HepG2 (cell line): ENCODE results near the gene ZNF548. TPM values are rescaled to one million over a fixed set of nuclear protein-coding genes. Genes with fewer than 3 reads are reported as not detected.

ENCODE experiments used
- CREM ChIP-seq, 2 experiments: sonication (generic) in 1 of 2; formaldehyde crosslinking in 1 of 2; IDR thresholded peaks; 2 replicates each; pipeline versions ENCODE4 v1.4.0 to v1.6.1; 2016 to 2020; ENCODE audit warnings: antibody characterized with exemption in 1 of 2, mild to moderate bottlenecking in 1 of 2, missing genetic modification reagents in 1 of 2
- ELF3 ChIP-seq: IDR thresholded peaks from 2 replicates; pipeline ENCODE4 v1.6.1; 2016; ENCODE audit warnings: missing genetic modification reagents, missing compliant biosample characterization
- FOXK2 ChIP-seq: fragments of 450-650 bp; IDR thresholded peaks from 2 replicates; pipeline ENCODE4 v1.6.1; 2016
- GLMP ChIP-seq: sonication (generic); formaldehyde crosslinking; IDR thresholded peaks from 2 replicates; pipeline ENCODE4 v1.9.0; 2021; ENCODE audit warnings: missing genetic modification reagents, mild to moderate bottlenecking, borderline replicate concordance
- HOXA7 ChIP-seq: sonication (generic); formaldehyde crosslinking; IDR thresholded peaks from 2 replicates; pipeline ENCODE4 v1.8.1; 2022; ENCODE audit warnings: mild to moderate bottlenecking, missing genetic modification reagents, moderate library complexity
- MED1 ChIP-seq: sonication (generic); formaldehyde crosslinking; IDR thresholded peaks from 2 replicates; pipeline ENCODE4 v1.4.0; 2020; ENCODE audit warnings: missing genetic modification reagents
- NFATC3 ChIP-seq: sonication (generic); formaldehyde crosslinking; IDR thresholded peaks from 2 replicates; pipeline ENCODE4 v1.5.1; 2020; ENCODE audit warnings: mild to moderate bottlenecking, missing genetic modification reagents
- NONO ChIP-seq, 2 experiments: fragments of 450-650 bp in 1 of 2; sonication (generic) in 1 of 2; formaldehyde crosslinking in 1 of 2; IDR thresholded peaks in 1 of 2; conservative IDR thresholded peaks in 1 of 2; 2 replicates each; pipeline versions ENCODE4 v1.6.1 to v1.8.0; 2017 to 2022; ENCODE audit warnings: mild to moderate bottlenecking in 1 of 2, missing genetic modification reagents in 1 of 2, moderate library complexity in 1 of 2
- NR2C2 ChIP-seq: sonication (generic); formaldehyde crosslinking; IDR thresholded peaks from 2 replicates; pipeline ENCODE4 v1.4.0; 2020; ENCODE audit warnings: missing genetic modification reagents, mild to moderate bottlenecking, moderate library complexity, borderline replicate concordance
- PHB2 ChIP-seq: fragments of 450-650 bp; IDR thresholded peaks from 2 replicates; pipeline ENCODE4 v1.6.1; 2018; ENCODE audit not compliant: partially characterized antibody
- RBAK ChIP-seq: sonication (generic); formaldehyde crosslinking; IDR thresholded peaks from 2 replicates; pipeline ENCODE4 v1.5.1; 2020; ENCODE audit warnings: mild to moderate bottlenecking, missing genetic modification reagents
- RBM22 ChIP-seq: fragments of 200-400 bp; formaldehyde crosslinking; optimal IDR thresholded peaks from 2 replicates; pipeline ENCODE3; 2017; ENCODE audit warnings: mild to moderate bottlenecking, low read length, moderate library complexity
- RFX5 ChIP-seq: IDR thresholded peaks from 2 replicates; pipeline ENCODE4 v1.6.1; 2011; ENCODE audit warnings: low read depth, low read length, improper control_type of control experiment
- SAP130 ChIP-seq: IDR thresholded peaks from 2 replicates; pipeline ENCODE4 v1.6.1; 2016; ENCODE audit warnings: low read depth
- SRF ChIP-seq: IDR thresholded peaks from 2 replicates; pipeline ENCODE4 v1.6.1; 2011; ENCODE audit warnings: mild to moderate bottlenecking, low read depth, low read length, moderate library complexity
- TMF1 ChIP-seq: sonication (generic); formaldehyde crosslinking; IDR thresholded peaks from 2 replicates; pipeline ENCODE4 v1.8.1; 2022; ENCODE audit warnings: low read depth, missing genetic modification reagents
- ZBTB42 ChIP-seq: sonication (generic); formaldehyde crosslinking; IDR thresholded peaks from 2 replicates; pipeline ENCODE4 v1.5.0; 2020; ENCODE audit warnings: mild to moderate bottlenecking, missing genetic modification reagents
- ZNF251 ChIP-seq: sonication (generic); formaldehyde crosslinking; IDR thresholded peaks from 2 replicates; pipeline ENCODE4 v1.9.0; 2021; ENCODE audit warnings: mild to moderate bottlenecking, missing genetic modification reagents
- ZNF263 ChIP-seq: sonication (generic); formaldehyde crosslinking; IDR thresholded peaks from 2 replicates; pipeline ENCODE4 v1.4.0; 2020; ENCODE audit warnings: missing genetic modification reagents
- ZNF329 ChIP-seq: sonication (generic); formaldehyde crosslinking; IDR thresholded peaks from 2 replicates; pipeline ENCODE4 v1.9.0; 2021; ENCODE audit warnings: low read depth, mild to moderate bottlenecking, missing genetic modification reagents
- ZNF383 ChIP-seq: sonication (generic); formaldehyde crosslinking; IDR thresholded peaks from 2 replicates; pipeline ENCODE4 v1.4.0; 2020; ENCODE audit warnings: missing genetic modification reagents, mild to moderate bottlenecking, borderline replicate concordance
- ZNF609 ChIP-seq: sonication (generic); formaldehyde crosslinking; IDR thresholded peaks from 2 replicates; pipeline ENCODE4 v1.4.0; 2020; ENCODE audit warnings: mild to moderate bottlenecking, missing genetic modification reagents, borderline replicate concordance
- ZNF703 ChIP-seq: sonication (generic); formaldehyde crosslinking; IDR thresholded peaks from 2 replicates; pipeline ENCODE4 v1.5.1; 2020; ENCODE audit warnings: missing genetic modification reagents, mild to moderate bottlenecking, moderate library complexity, borderline replicate concordance
- ZNF761 ChIP-seq: sonication (generic); formaldehyde crosslinking; conservative IDR thresholded peaks from 2 replicates; pipeline ENCODE4 v1.4.0; 2020; ENCODE audit warnings: mild to moderate bottlenecking, missing genetic modification reagents
- ZSCAN12 ChIP-seq: sonication (generic); formaldehyde crosslinking; IDR thresholded peaks from 2 replicates; pipeline ENCODE4 v1.9.0; 2021; ENCODE audit warnings: mild to moderate bottlenecking, missing genetic modification reagents
- polyA plus RNA-seq, 8 experiments: library from polyadenylated mRNA; depleted of rRNA in 3 of 8; stranded (reverse) in 7 of 8; unstranded in 1 of 8; fragments of >200 nt; fragmentation: Illumina TruSeq in 4 of 8; extraction: Trizol in 4 of 8; gene quantifications; 2 replicates each; pipeline versions ENCODE4 v1.2.1 to v1.2.3, GENCODE V29; 2011 to 2016; ENCODE audit warnings: low read depth in 4 of 8, missing spikeins in 1 of 8, mixed read lengths in 1 of 8; ENCODE audit not compliant: insufficient read depth in 1 of 8
- total RNA-seq, 5 experiments: library from RNA; depleted of rRNA; stranded (reverse); fragments of >200 nt; fragmentation: Illumina TruSeq; extraction: Trizol; gene quantifications; 2 replicates each; pipeline ENCODE4 v1.2.3, GENCODE V29; 2016; ENCODE audit warnings: low read depth in 1 of 5

The ZNF548 gene
- total and polyA plus RNA-seq, 2 of the 13 experiments (the other 11 are each of a cell fraction or from before 2014, with no cell fraction given): 19.6 to 24.9 TPM

GRCh38 chr19:57389730-57390598, at the start of gene ZNF548 (continued):
- TF ChIP-seq ZNF609 (CRISPR knock-in tag) (no peak), ZBTB42 (no peak), NONO (IDR thresholded peaks at IDR 0.05) (no peak), NONO (CRISPR knock-in tag; conservative IDR thresholded peaks at IDR 0.05) (peak; percentile 76; the same call in 1 of the 2 replicates), FOXK2 (peak; percentile 65; the same call in 1 of the 2 replicates), PHB2 (no peak), RBM22 (no peak), TMF1 (CRISPR knock-in tag) (no peak), ZNF329 (CRISPR knock-in tag) (no peak), CREM (IDR thresholded peaks at IDR 0.05) (peak; percentile 99), CREM (CRISPR knock-in tag; IDR thresholded peaks at IDR 0.05) (peak; percentile 65; the same call in 1 of the 2 replicates), ZNF703 (no peak), ZNF383 (CRISPR knock-in tag) (no peak), RBAK (no peak; the same call in 1 of the 2 replicates), ZNF263 (no peak), NR2C2 (CRISPR knock-in tag) (peak; percentile 57), RFX5 (peak; percentile 10; the same call in 1 of the 2 replicates), GLMP (no peak), NFATC3 (CRISPR knock-in tag) (no peak), SAP130 (CRISPR knock-in tag) (peak; percentile 95), ZNF761 (CRISPR knock-in tag) (no peak; the same call in 1 of the 2 replicates), MED1 (CRISPR knock-in tag) (peak; percentile 49; the same call in 1 of the 2 replicates), ELF3 (CRISPR knock-in tag) (peak; percentile 43; the same call in 1 of the 2 replicates), SRF (no peak), HOXA7 (CRISPR knock-in tag) (no peak), ZSCAN12 (CRISPR knock-in tag) (no peak), ZNF251 (no peak)
